OCI-LY7 (cell line): ENCODE data around the gene RTP2.

ENCODE experiments used
- CTCF ChIP-seq: fragments of 200-600 bp; sonication (generic); conservative IDR thresholded peaks from 2 replicates; pipeline ENCODE4 v1.5.1; 2014; ENCODE audit warnings: mild to moderate bottlenecking, antibody characterized with exemption, low read length, moderate library complexity, mixed read lengths
- EZH2phosphoT487 ChIP-seq: fragments of 200-600 bp; sonication (generic); IDR thresholded peaks from 2 replicates; pipeline ENCODE4 v1.6.1; 2018; ENCODE audit warnings: low read depth, borderline replicate concordance, mild to moderate bottlenecking, mixed run types, antibody characterized with exemption, low read length, moderate library complexity, mixed read lengths

- TF ChIP-seq CTCF (no peak), EZH2phosphoT487 (no peak)
Observed at GRCh38 chr3:187746442-187747281, 44.3 kb upstream of the RTP2 start.
